Heart right ventricle (tissue), 16 donors: ENCODE measurements around the gene SND1. TPM values are rescaled to one million over a fixed set of nuclear protein-coding genes. Genes with fewer than 3 reads are reported as not detected.

ENCODE experiments used
- ATAC-seq, 8 donors: fragments of 200-7000 bp; cut with Tn5 transposase; one replicate each; pipeline ENCODE4 v1.9.1; 2020; ENCODE audit warnings: mild to moderate bottlenecking in 8 of 8, moderate library complexity in 8 of 8, moderate number of reproducible peaks in 1 of 8
- DNase-seq, 2 donors: peaks; one replicate each; pipeline ENCODE4 v3.0.0-alpha.2; 2020
- H3K27ac ChIP-seq, 10 donors: fragments of 200-600 bp; sonication (generic) in 2 of 10; one replicate each; pipeline versions ENCODE4 v1.5.0 to v1.8.0; 2020 to 2022; ENCODE audit warnings: mild to moderate bottlenecking in 3 of 10
- H3K27me3 ChIP-seq, 7 donors: fragments of 200-600 bp; one replicate each; pipeline ENCODE4 v1.8.0; 2021 to 2022; ENCODE audit warnings: mild to moderate bottlenecking in 2 of 7
- H3K36me3 ChIP-seq, 9 donors: fragments of 200-600 bp; sonication (generic) in 1 of 9; one replicate each; pipeline versions ENCODE4 v1.5.0 to v1.8.0; 2020 to 2022; ENCODE audit warnings: mild to moderate bottlenecking in 2 of 9
- H3K4me1 ChIP-seq, 9 donors: fragments of 200-600 bp; sonication (generic) in 1 of 9; one replicate each; pipeline versions ENCODE4 v1.5.0 to v1.8.0; 2020 to 2022; ENCODE audit warnings: mild to moderate bottlenecking in 4 of 9
- H3K4me3 ChIP-seq, 10 donors: fragments of 200-600 bp; sonication (generic) in 2 of 10; one replicate each; pipeline versions ENCODE4 v1.5.0 to v1.8.0; 2020 to 2022; ENCODE audit warnings: mild to moderate bottlenecking in 7 of 10, moderate library complexity in 2 of 10
- H3K9me3 ChIP-seq, 11 donors: fragments of 200-600 bp in 10 of 11; sonication (generic) in 2 of 11; one replicate each; pipeline versions ENCODE4 v1.5.0 to v1.8.0; 2013 to 2022; ENCODE audit warnings: mild to moderate bottlenecking in 2 of 11, control low read depth in 1 of 11, moderate library complexity in 1 of 11
- WGBS, 2 donors: extraction: QIAGEN DNeasy Blood & Tissue Kit; methylation state at CpG; one replicate each; pipeline ENCODE4 v1.1.7; 2013; ENCODE audit warnings: inconsistent platforms in 1 of 2; 5-methylcytosine and 5-hydroxymethylcytosine counted together
- intact Hi-C, 10 donors: fragments of 100-400 bp; cut with DNase I; formaldehyde crosslinking; loops; one replicate each; pipeline versions ENCODE4 v1.11.1 to v1.14.2; 2022
- polyA plus RNA-seq, 2 donors: library from polyadenylated mRNA; stranded (reverse); fragments of 200-250 nt; gene quantifications; one replicate each; pipeline ENCODE4 v1.2.3, GENCODE V29; 2013
- total RNA-seq, 10 donors: library from RNA; stranded (reverse); fragmentation: NEBNext Ultra II Directional in 3 of 10; extraction: Animal tissue kit (Norgen Biotek cat#: 25700) in 3 of 10; gene quantifications; one replicate each; pipeline versions ENCODE4 v1.2.1 to v1.2.4, GENCODE V29; 2021 to 2023
- TF ChIP-seq, protein P1 (sequence below), 9 donors: fragments of 200-600 bp; sonication (generic) in 2 of 9; IDR thresholded peaks; one replicate each; pipeline versions ENCODE4 v1.5.0 to v1.8.0; 2021 to 2022; ENCODE audit warnings: antibody characterized with exemption in 9 of 9, mild to moderate bottlenecking in 5 of 9, moderate library complexity in 1 of 9
- donor health status: Arrhythmogenic right ventricular cardiomyopathy.
- donor health status: ischemic (EF 13 %, LVEDD 7.1; RV severe dilation, severe dysfunction).
- donor health status: healthy with polysubstance abuse.
- donor health status: DM: no; HTN: yes; CAD: no.
- donor health status: DM: no; HTN: no; CAD: no.
- donor health status: ischemic (EF 25% LVEDD 6.9; RV normal size, moderate dysfunction).
- donor health status: ischemic (EF 25% LVEDD 5.7; RV mildly dilated, moderate dysfunction).
- donor health status: healthy.
- donor health status: DM: yes; HTN: yes; CAD: no.
- donor health status: Ischemic cardiomyopathy.
- donor health status: ischemic (EF 35%, LVEDD 5.7; RV mildly dilated, moderate dysfunction).
- donor health status: nonischemic (EF 11% LVEDD 7.7; RV severe dilation, severe dysfunction).
- donor health status: DM: yes; HTN: yes; CAD: no.
- donor health status: PGD.
- donor health status: ischemic (EF 29% LVEDD 5.4; RV normal size, mild dysfunction).
- donor health status: nonischemic (EF 23%, LVEDD 6.1; RV moderate dilation, normal function).

Gene SND1
- total and polyA plus RNA-seq, 12 donors, result 39.9 to 107 (median 80.8) TPM

GRCh38 chr7:127979113-127979727 is 327.2 kb downstream of the SND1 start:
- 97 to 98% methylated on average over 9 of the region's 9 CpGs for WGBS, 2 donors
- Histone ChIP-seq H3K9me3 (peaks cover 0 to 14% (median 4%) of the 10 kb centered on the region in 11 donors), H3K27ac (no peak overlapping the region), H3K4me1 (peaks cover 0 to 16% (median 4%) of the 10 kb centered on the region in 9 donors), H3K36me3 (peaks cover 0 to 31% (median 0%) of the 10 kb centered on the region in 9 donors), H3K27me3 (no peaks in the 10 kb centered on the region), H3K4me3 (no peak overlapping the region)
- ATAC-seq (no peak), DNase-seq (no peak)
- TF ChIP-seq, protein P1, sequence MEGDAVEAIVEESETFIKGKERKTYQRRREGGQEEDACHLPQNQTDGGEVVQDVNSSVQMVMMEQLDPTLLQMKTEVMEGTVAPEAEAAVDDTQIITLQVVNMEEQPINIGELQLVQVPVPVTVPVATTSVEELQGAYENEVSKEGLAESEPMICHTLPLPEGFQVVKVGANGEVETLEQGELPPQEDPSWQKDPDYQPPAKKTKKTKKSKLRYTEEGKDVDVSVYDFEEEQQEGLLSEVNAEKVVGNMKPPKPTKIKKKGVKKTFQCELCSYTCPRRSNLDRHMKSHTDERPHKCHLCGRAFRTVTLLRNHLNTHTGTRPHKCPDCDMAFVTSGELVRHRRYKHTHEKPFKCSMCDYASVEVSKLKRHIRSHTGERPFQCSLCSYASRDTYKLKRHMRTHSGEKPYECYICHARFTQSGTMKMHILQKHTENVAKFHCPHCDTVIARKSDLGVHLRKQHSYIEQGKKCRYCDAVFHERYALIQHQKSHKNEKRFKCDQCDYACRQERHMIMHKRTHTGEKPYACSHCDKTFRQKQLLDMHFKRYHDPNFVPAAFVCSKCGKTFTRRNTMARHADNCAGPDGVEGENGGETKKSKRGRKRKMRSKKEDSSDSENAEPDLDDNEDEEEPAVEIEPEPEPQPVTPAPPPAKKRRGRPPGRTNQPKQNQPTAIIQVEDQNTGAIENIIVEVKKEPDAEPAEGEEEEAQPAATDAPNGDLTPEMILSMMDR (IDR thresholded peaks at IDR 0.05), result no peak
- intact Hi-C loops, result no loop called here

DNA sequence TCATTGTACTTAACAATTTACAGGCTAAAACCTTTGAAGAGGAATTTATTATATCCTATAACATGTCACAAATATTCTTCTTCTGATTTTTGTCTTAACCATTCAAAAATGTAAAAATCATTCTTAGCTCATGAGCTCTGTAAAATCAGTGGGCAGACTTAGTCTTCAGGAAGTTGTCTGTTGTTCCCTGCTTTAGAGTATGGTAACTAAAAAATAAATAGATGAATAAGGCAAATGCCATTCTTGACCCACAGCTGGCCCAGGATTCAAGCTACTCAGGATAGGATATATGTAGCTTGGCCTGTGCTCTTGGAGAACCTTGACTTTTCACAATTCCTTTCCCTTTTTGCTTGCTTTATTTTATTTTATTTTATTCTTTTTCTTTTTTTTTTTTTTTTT is 327.7 kb downstream of the SND1 start:
- H3K4me3 ChIP-seq, result no peak overlapping the region
- no peaks in the 10 kb centered on the region for H3K27me3 ChIP-seq
- H3K27ac ChIP-seq, result no peak overlapping the region
- intact Hi-C loops, result no loop called here
- DNase-seq (no peak), ATAC-seq (no peak)
- H3K9me3 ChIP-seq, result peaks cover 0 to 14% (median 4%) of the 10 kb centered on the region in 11 donors
- H3K4me1 ChIP-seq, result peaks cover 0 to 17% (median 5%) of the 10 kb centered on the region in 9 donors
- TF ChIP-seq, protein P1 (IDR thresholded peaks at IDR 0.05), result no peak
- peaks cover 0 to 31% (median 0%) of the 10 kb centered on the region in 9 donors for H3K36me3 ChIP-seq

- H3K9me3 ChIP-seq, result peaks cover 0 to 14% (median 4%) of the 10 kb centered on the region in 11 donors
- intact Hi-C loops, result no loop called here
- peaks cover 0 to 31% (median 0%) of the 10 kb centered on the region in 9 donors for H3K36me3 ChIP-seq
- TF ChIP-seq, protein P1 (IDR thresholded peaks at IDR 0.05), result no peak
- no peak overlapping the region for H3K27ac ChIP-seq
- no peaks in the 10 kb centered on the region for H3K27me3 ChIP-seq
- no peak for ATAC-seq
- no peak for DNase-seq
- H3K4me1 ChIP-seq, result peaks cover 0 to 18% (median 4%) of the 10 kb centered on the region in 9 donors
- WGBS, 2 donors, result 89 to 97% methylated on average over 1 of the region's 1 CpG
- no peak overlapping the region for H3K4me3 ChIP-seq
Measured at GRCh38 chr7:127980901-127981300, 328.9 kb downstream of the SND1 start.

- intact Hi-C loops, result no loop called here
- 98% methylated on average over 4 of the region's 4 CpGs for WGBS, 2 donors
- Histone ChIP-seq H3K4me1 (peaks cover 0 to 27% (median 9%) of the 10 kb centered on the region in 9 donors), H3K36me3 (peaks cover 0 to 21% (median 0%) of the 10 kb centered on the region in 9 donors), H3K27me3 (no peaks in the 10 kb centered on the region), H3K9me3 (peaks cover 0 to 14% (median 4%) of the 10 kb centered on the region in 11 donors), H3K27ac (no peak overlapping the region), H3K4me3 (no peak overlapping the region)
- ATAC-seq (no peak), DNase-seq (no peak)
- TF ChIP-seq, protein P1 (IDR thresholded peaks at IDR 0.05), result no peak
Measured at GRCh38 chr7:127981965-127982364, 330.0 kb downstream of the SND1 start.
